HL-60/S4 treated with retinoic acid at 250 ng/mL for 4 days and 3 days (cell line): Measurements from ENCODE around the gene TSPAN13.

Source experiments
- in situ Hi-C: fragments of 300-500 bp; cut with MboI; formaldehyde crosslinking; loops from 2 replicates; pipeline ENCODE4 v1.7.0; 2022; ENCODE audit warnings: low sequenced_read_pairs

Gene TSPAN13

GRCh38 chr7:16773884-16774283 lies 20.3 kb downstream of the TSPAN13 start:
- in situ Hi-C loops: no loop called here

GRCh38 chr7:16774294-16774693 lies 20.7 kb downstream of the TSPAN13 start:
- in situ Hi-C loops: no loop called here

- in situ Hi-C loops: no loop called here
Measured at GRCh38 chr7:16774986-16775385, 21.4 kb downstream of the TSPAN13 start.

- in situ Hi-C loops: no loop called here
Measured at GRCh38 chr7:16776053-16776452, 22.5 kb downstream of the TSPAN13 start.

- in situ Hi-C loops: no loop called here
Measured at GRCh38 chr7:16778476-16778875, 24.9 kb downstream of the TSPAN13 start.

GRCh38 chr7:16779051-16779450 lies 25.5 kb downstream of the TSPAN13 start:
- in situ Hi-C loops: no loop called here

GRCh38 chr7:16780596-16780995 lies 27.0 kb downstream of the TSPAN13 start:
- in situ Hi-C loops: no loop called here

- in situ Hi-C loops: no loop called here
Measured at GRCh38 chr7:16785321-16785720, 31.8 kb downstream of the TSPAN13 start.

GRCh38 chr7:16785846-16786245 lies 32.3 kb downstream of the TSPAN13 start:
- in situ Hi-C loops: no loop called here

- in situ Hi-C loops: no loop called here
Measured at GRCh38 chr7:16786257-16786656, 32.7 kb downstream of the TSPAN13 start.

- in situ Hi-C loops: no loop called here
Measured at GRCh38 chr7:16787127-16787526, 33.6 kb downstream of the TSPAN13 start.

- in situ Hi-C loops: no loop called here
Measured at GRCh38 chr7:16791071-16791470, 37.5 kb downstream of the TSPAN13 start.

- in situ Hi-C loops: no loop called here
Measured at GRCh38 chr7:16791905-16792698, 38.5 kb downstream of the TSPAN13 start.

GRCh38 chr7:16794986-16795385 lies 41.4 kb downstream of the TSPAN13 start:
- in situ Hi-C loops: no loop called here

- in situ Hi-C loops: no loop called here
Measured at GRCh38 chr7:16795624-16796023, 42.1 kb downstream of the TSPAN13 start.

- in situ Hi-C loops: no loop called here
Measured at GRCh38 chr7:16801111-16801542, 47.6 kb downstream of the TSPAN13 start.

- in situ Hi-C loops: no loop called here
Measured at GRCh38 chr7:16801579-16801978, 48.0 kb downstream of the TSPAN13 start.

GRCh38 chr7:16803125-16803524 lies 49.6 kb downstream of the TSPAN13 start:
- in situ Hi-C loops: no loop called here

- in situ Hi-C loops: no loop called here
Measured at GRCh38 chr7:16803881-16804673, 50.5 kb downstream of the TSPAN13 start.

- in situ Hi-C loops: no loop called here
Measured at GRCh38 chr7:16804674-16805439, 51.3 kb downstream of the TSPAN13 start, which contains the start of gene AGR2. AGR2 (minus strand) TSS chr7:16804999; CDS start chr7:16801796, 3,203 bp downstream.

- in situ Hi-C loops: no loop called here
Measured at GRCh38 chr7:16805441-16805840, 51.9 kb downstream of the TSPAN13 start.
